Hepatocyte (in vitro differentiated cells): ENCODE measurements around the gene LDLRAD3. TPM values are rescaled to one million over a fixed set of nuclear protein-coding genes. Genes with fewer than 3 reads are reported as not detected.

Experiments used
- DNase-seq: peaks from one replicate; pipeline ENCODE4 v3.0.0-alpha.2; 2016; ENCODE audit warnings: low spot score
- H2AFZ ChIP-seq: fragments of 200-600 bp; sonication (generic); 2 replicates; pipeline ENCODE4 v1.6.0; 2016; ENCODE audit warnings: antibody characterized with exemption, mild to moderate bottlenecking
- H3K27ac ChIP-seq: fragments of 200-600 bp; sonication (generic); 2 replicates; pipeline ENCODE4 v1.5.1; 2016; ENCODE audit warnings: mild to moderate bottlenecking
- H3K27me3 ChIP-seq: fragments of 200-600 bp; sonication (generic); 2 replicates; pipeline ENCODE4 v1.6.1; 2016
- H3K36me3 ChIP-seq: fragments of 200-600 bp; sonication (generic); replicated peaks from 2 replicates; pipeline ENCODE4 v1.5.1; 2016; ENCODE audit warnings: low read depth; ENCODE audit not compliant: insufficient read depth
- H3K4me1 ChIP-seq: fragments of 200-600 bp; sonication (generic); 2 replicates; pipeline ENCODE4 v1.5.1; 2016; ENCODE audit warnings: mild to moderate bottlenecking, moderate library complexity; ENCODE audit not compliant: insufficient read depth
- H3K4me2 ChIP-seq: fragments of 200-600 bp; sonication (generic); 2 replicates; pipeline ENCODE4 v1.6.0; 2016
- H3K4me3 ChIP-seq: fragments of 200-600 bp; sonication (generic); 2 replicates; pipeline ENCODE4 v1.5.1; 2016; ENCODE audit warnings: mild to moderate bottlenecking
- H3K79me2 ChIP-seq: fragments of 200-600 bp; sonication (generic); 2 replicates; pipeline ENCODE4 v1.6.0; 2017; ENCODE audit warnings: mild to moderate bottlenecking
- H3K9me2 ChIP-seq: fragments of 200-600 bp; sonication (generic); replicated peaks from 2 replicates; pipeline ENCODE4 v1.6.0; 2017; ENCODE audit warnings: mild to moderate bottlenecking; ENCODE audit not compliant: insufficient read depth
- H3K9me3 ChIP-seq: fragments of 200-600 bp; sonication (generic); 2 replicates; pipeline ENCODE4 v1.5.1; 2016; ENCODE audit warnings: low read depth, mild to moderate bottlenecking
- H4K20me1 ChIP-seq: fragments of 200-600 bp; sonication (generic); 2 replicates; pipeline ENCODE4 v1.6.0; 2016; ENCODE audit warnings: mild to moderate bottlenecking; ENCODE audit not compliant: insufficient read depth, poor library complexity, severe bottlenecking
- EZH2 ChIP-seq: fragments of 200-600 bp; sonication (generic); IDR thresholded peaks from 2 replicates; pipeline ENCODE4 v1.6.1; 2016; ENCODE audit warnings: antibody characterized with exemption, mild to moderate bottlenecking, borderline replicate concordance
- EZH2phosphoT487 ChIP-seq: fragments of 200-600 bp; sonication (generic); IDR thresholded peaks from one replicate; pipeline ENCODE4 v1.6.1; 2018; ENCODE audit warnings: antibody characterized with exemption, mild to moderate bottlenecking, low read depth, moderate library complexity; ENCODE audit not compliant: unreplicated experiment, severe bottlenecking
- WGBS: methylation state at CpG from one replicate; pipeline ENCODE4 v1.1.6; 2016; ENCODE audit warnings: low lambda C conversion rate; ENCODE audit errors: missing lambda C conversion rate; 5-methylcytosine and 5-hydroxymethylcytosine counted together
- polyA plus RNA-seq: library from polyadenylated mRNA; unstranded; fragments of >200 nt; fragmentation: Nextera tagmentation; extraction: Ambion mirVana; gene quantifications from 2 replicates; pipeline ENCODE4 v1.2.1, GENCODE V29; 2016
- total RNA-seq: library from RNA; depleted of rRNA; stranded (reverse); fragments of >200 nt; gene quantifications from 2 replicates; pipeline ENCODE4 v1.2.3, GENCODE V29; 2014
- TF ChIP-seq, protein P1 (sequence below): fragments of 200-600 bp; sonication (generic); IDR thresholded peaks from 2 replicates; pipeline ENCODE4 v1.5.1; 2016; ENCODE audit warnings: antibody characterized with exemption, mild to moderate bottlenecking; ENCODE audit not compliant: poor library complexity

LDLRAD3 gene
- total and polyA plus RNA-seq, 2 experiments from 2014 or later = 12.2 TPM

DNA sequence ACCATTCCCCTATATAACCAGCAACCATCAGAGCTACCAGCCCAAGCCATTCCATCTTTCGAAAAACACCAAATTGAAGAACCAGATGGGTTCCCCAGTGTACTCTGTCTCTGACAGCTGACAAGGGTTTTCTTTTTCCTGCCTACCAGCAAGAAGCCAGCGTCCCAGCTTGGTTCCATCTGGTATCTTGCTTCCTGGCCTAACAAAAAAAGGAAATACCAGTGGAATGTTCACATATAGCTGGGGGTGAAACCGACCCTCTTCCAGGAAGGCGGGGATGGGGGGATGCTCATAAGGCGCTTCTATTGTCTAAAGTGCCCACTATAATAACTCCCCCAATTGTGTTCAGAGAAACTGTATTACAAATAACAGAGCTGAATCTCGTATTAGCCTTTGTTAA, 172.3 kb downstream of the LDLRAD3 start:
- TF ChIP-seq, protein P1, sequence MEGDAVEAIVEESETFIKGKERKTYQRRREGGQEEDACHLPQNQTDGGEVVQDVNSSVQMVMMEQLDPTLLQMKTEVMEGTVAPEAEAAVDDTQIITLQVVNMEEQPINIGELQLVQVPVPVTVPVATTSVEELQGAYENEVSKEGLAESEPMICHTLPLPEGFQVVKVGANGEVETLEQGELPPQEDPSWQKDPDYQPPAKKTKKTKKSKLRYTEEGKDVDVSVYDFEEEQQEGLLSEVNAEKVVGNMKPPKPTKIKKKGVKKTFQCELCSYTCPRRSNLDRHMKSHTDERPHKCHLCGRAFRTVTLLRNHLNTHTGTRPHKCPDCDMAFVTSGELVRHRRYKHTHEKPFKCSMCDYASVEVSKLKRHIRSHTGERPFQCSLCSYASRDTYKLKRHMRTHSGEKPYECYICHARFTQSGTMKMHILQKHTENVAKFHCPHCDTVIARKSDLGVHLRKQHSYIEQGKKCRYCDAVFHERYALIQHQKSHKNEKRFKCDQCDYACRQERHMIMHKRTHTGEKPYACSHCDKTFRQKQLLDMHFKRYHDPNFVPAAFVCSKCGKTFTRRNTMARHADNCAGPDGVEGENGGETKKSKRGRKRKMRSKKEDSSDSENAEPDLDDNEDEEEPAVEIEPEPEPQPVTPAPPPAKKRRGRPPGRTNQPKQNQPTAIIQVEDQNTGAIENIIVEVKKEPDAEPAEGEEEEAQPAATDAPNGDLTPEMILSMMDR = no peak
- TF ChIP-seq EZH2 (no peak), EZH2phosphoT487 (no peak)
- DNase-seq = no peak
- Histone ChIP-seq H3K9me3 (no peaks in the 10 kb centered on the region), H3K4me1 (no peaks in the 10 kb centered on the region), H3K79me2 (no peaks in the 10 kb centered on the region), H3K36me3 (no peaks in the 10 kb centered on the region), H3K27me3 (no peaks in the 10 kb centered on the region), H3K27ac (no peak overlapping the region), H3K4me2 (no peak overlapping the region), H3K4me3 (no peak overlapping the region), H4K20me1 (no peaks in the 10 kb centered on the region), H3K9me2 (no peaks in the 10 kb centered on the region), H2AFZ (no peak overlapping the region)
- 90% methylated on average over 6 of the region's 6 CpGs for WGBS

DNA sequence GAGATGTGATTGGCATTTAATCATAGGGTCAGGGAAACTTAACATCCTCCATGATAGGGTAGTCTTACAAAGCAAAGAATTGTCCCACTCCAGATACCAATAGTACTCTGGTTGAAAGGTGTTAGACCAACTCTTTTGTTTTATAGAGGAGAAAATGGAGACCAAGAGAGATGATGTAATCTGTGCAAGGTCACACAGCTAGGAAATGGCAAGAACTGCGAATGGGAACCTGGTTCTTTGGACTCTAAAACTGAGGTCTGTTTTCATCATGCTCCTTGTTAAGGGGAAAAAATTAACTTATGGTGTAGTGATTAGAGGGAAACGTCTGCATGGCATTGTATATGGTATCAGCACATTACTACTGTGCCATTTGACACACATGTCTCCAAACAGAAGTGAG, 174.2 kb downstream of the LDLRAD3 start:
- Histone ChIP-seq H3K36me3 (no peaks in the 10 kb centered on the region), H3K4me2 (no peak overlapping the region), H2AFZ (no peak overlapping the region), H3K27ac (no peak overlapping the region), H3K9me2 (no peaks in the 10 kb centered on the region), H3K79me2 (no peaks in the 10 kb centered on the region), H3K4me3 (no peak overlapping the region), H3K27me3 (no peaks in the 10 kb centered on the region), H3K9me3 (no peaks in the 10 kb centered on the region), H4K20me1 (no peaks in the 10 kb centered on the region), H3K4me1 (peaks cover 3% of the 10 kb centered on the region)
- no peak for DNase-seq
- TF ChIP-seq EZH2phosphoT487 (no peak), EZH2 (no peak)
- TF ChIP-seq, protein P1 = no peak
- WGBS = 87% methylated on average over 2 of the region's 2 CpGs

DNA sequence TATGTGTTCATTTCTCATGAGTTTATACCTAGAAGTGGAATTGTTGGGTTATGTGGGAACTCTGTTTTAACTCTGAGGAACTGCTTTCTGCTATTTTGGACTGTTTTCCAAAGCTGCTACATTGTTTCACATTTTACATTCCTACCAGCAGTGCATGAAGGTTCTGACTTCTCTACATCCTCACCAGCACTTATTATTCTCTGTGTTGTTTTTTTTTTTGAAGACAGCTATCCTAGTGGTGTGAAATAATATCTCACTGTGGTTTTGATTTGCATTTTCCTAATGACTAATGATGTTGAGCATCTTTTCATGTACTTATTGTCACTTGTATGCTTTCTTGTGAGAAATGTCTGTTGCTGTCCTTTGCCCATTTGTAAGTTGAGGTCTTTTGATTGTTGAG, 175.4 kb downstream of the LDLRAD3 start:
- Histone ChIP-seq H3K36me3 (no peaks in the 10 kb centered on the region), H3K27me3 (no peaks in the 10 kb centered on the region), H4K20me1 (no peaks in the 10 kb centered on the region), H3K9me3 (no peaks in the 10 kb centered on the region), H3K4me1 (peaks cover 9% of the 10 kb centered on the region), H3K79me2 (no peaks in the 10 kb centered on the region), H3K4me3 (no peak overlapping the region), H3K4me2 (no peak overlapping the region), H3K27ac (no peak overlapping the region), H3K9me2 (no peaks in the 10 kb centered on the region), H2AFZ (no peak overlapping the region)
- TF ChIP-seq EZH2phosphoT487 (no peak), EZH2 (no peak)
- TF ChIP-seq, protein P1 = no peak
- DNase-seq = no peak

DNA sequence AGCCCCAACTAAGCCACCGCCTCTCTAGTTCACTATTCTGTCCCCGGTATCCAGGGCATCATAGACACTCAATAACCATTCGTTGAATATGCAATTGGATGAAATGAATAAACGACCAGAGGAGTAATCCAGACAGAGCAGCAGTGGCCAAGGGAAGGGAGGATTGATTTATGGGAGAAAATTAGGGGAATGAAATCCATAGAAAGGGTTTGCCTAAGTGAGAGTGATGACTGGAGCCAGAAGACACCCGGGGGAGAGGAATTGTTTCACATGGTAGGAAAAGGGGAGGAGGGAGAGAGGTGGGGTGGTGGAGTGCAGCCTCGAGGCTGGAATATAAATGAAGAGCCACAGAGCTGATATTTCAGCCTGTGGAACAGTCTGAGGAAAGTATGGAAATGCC, 177.2 kb downstream of the LDLRAD3 start:
- no peaks in the 10 kb centered on the region for H3K9me2 ChIP-seq
- no peak for DNase-seq
- H3K4me3 ChIP-seq = no peak overlapping the region
- H3K27ac ChIP-seq = no peak overlapping the region
- no peaks in the 10 kb centered on the region for H3K9me3 ChIP-seq
- H2AFZ ChIP-seq = no peak overlapping the region
- TF ChIP-seq, protein P1 = no peak
- TF ChIP-seq EZH2phosphoT487 (no peak), EZH2 (no peak)
- no peaks in the 10 kb centered on the region for H3K27me3 ChIP-seq
- no peaks in the 10 kb centered on the region for H3K36me3 ChIP-seq
- H3K79me2 ChIP-seq = no peaks in the 10 kb centered on the region
- H3K4me2 ChIP-seq = no peak overlapping the region
- peaks cover 9% of the 10 kb centered on the region for H3K4me1 ChIP-seq
- WGBS = 62% methylated on average over 6 of the region's 6 CpGs
- H4K20me1 ChIP-seq = no peaks in the 10 kb centered on the region
